Measurements from ENCODE around the gene COX7A2. TPM values are rescaled to one million over a fixed set of nuclear protein-coding genes. Genes with fewer than 3 reads are reported as not detected.

COX7A2 gene
- total RNA-seq, 1 donor from 2014 or later, result 342 TPM

DNA sequence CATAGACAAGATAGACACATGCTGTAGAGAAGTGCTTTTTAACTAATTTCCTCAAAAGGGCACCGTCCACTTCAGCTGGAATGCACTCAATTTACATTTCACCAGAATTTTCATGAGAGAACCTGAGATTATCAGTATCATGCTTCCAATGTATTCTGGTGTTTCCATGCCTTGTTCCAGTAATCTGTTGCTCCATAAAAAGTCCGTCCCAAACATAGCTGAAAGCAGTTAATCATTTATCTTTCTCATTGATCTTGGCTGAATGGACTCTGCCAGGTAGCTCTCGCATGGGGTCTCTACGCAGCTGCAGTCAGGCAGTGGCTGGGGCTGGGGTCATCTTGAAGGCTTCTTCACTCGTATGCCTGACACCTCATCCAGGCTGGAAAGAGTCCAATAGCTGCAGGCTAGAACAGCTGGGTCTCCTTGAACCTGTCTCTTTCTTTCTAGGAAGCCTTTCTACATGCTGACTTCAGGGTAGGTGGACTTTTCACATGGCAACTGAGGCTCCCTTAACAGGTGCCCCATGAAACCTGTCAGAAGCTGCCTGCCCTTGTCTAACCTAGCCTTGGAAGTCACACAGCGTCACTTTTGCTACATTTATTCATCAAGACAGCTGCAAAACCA lies 19.2 kb downstream of the COX7A2 start:
- DNase-seq (ENCODE audit: low read depth), result no peak
- H3K4me3 ChIP-seq (ENCODE audit: low read depth, low read length), result no peak overlapping the region
- TF ChIP-seq, protein P1, sequence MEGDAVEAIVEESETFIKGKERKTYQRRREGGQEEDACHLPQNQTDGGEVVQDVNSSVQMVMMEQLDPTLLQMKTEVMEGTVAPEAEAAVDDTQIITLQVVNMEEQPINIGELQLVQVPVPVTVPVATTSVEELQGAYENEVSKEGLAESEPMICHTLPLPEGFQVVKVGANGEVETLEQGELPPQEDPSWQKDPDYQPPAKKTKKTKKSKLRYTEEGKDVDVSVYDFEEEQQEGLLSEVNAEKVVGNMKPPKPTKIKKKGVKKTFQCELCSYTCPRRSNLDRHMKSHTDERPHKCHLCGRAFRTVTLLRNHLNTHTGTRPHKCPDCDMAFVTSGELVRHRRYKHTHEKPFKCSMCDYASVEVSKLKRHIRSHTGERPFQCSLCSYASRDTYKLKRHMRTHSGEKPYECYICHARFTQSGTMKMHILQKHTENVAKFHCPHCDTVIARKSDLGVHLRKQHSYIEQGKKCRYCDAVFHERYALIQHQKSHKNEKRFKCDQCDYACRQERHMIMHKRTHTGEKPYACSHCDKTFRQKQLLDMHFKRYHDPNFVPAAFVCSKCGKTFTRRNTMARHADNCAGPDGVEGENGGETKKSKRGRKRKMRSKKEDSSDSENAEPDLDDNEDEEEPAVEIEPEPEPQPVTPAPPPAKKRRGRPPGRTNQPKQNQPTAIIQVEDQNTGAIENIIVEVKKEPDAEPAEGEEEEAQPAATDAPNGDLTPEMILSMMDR (conservative IDR thresholded peaks at IDR 0.05; ENCODE audit: low read depth, low read length), result no peak

DNA sequence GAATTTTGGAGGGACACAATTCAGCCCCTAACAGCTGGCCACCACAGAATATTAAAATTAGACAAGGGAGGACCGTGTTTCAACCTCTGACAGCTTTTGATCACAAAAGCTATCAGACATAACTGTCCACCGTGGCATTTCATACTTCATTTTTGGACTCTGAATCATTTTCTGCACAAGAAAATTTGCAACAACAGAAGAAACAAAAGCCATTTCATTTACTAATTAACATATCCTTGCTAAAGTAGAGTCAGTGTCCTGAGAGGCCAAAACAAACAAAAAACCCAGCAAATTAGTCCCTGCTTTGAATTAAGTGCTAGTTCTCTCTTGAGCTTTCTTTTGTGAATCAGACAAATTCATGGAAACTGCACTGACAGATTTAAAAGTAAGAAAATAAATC lies 20.2 kb downstream of the COX7A2 start:
- no peak for DNase-seq (ENCODE audit: low read depth)
- H3K4me3 ChIP-seq (ENCODE audit: low read depth, low read length), result no peak overlapping the region

DNA sequence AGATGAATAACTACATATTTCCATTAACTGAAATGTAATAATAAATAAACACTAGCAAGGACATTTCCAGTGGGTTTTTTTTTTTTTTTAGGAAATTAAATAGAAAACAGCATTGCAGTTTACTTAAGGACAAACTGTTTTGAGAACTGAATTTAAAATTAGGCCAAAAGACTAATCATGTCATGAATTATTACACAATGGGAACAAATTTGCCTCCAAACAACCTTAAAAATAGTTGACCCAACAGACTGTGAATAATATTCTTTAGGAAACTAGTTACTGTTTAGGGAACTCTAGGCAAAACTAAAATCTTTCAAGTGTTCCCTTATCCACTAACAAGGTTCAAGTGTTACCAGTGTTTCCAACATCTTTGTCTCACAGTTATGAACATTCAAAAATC lies 21.3 kb downstream of the COX7A2 start:
- no peak for DNase-seq (ENCODE audit: low read depth)

More for the DNA sequence above, 20.2 kb downstream of the COX7A2 start:
- TF ChIP-seq, protein P1 (conservative IDR thresholded peaks at IDR 0.05; ENCODE audit: low read depth, low read length), result no peak

DNA sequence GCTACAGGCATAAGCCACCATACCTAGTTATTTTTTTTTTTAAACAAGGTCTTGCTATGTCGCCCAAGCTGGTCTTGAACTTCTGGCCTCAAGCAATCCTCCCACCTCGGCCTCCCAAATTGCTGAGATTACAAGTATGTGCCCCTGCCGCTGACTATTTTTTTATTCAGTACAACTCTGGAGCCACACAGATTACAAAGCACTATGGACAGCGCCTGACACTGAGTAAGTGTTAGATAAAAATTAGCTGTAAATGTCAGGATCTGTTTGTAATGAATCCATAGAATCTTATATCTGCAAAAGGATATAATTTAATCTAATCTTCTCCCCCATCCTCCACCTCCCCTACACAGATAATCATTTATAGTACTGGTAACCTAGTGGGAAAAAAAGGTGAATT lies 22.5 kb downstream of the COX7A2 start:
- H3K4me3 ChIP-seq (ENCODE audit: low read depth, low read length), result no peak overlapping the region
- TF ChIP-seq, protein P1 (conservative IDR thresholded peaks at IDR 0.05; ENCODE audit: low read depth, low read length), result no peak
- DNase-seq (ENCODE audit: low read depth), result no peak

More for the DNA sequence above, 21.3 kb downstream of the COX7A2 start:
- no peak overlapping the region for H3K4me3 ChIP-seq (ENCODE audit: low read depth, low read length)
- TF ChIP-seq, protein P1 (conservative IDR thresholded peaks at IDR 0.05; ENCODE audit: low read depth, low read length), result no peak

DNA sequence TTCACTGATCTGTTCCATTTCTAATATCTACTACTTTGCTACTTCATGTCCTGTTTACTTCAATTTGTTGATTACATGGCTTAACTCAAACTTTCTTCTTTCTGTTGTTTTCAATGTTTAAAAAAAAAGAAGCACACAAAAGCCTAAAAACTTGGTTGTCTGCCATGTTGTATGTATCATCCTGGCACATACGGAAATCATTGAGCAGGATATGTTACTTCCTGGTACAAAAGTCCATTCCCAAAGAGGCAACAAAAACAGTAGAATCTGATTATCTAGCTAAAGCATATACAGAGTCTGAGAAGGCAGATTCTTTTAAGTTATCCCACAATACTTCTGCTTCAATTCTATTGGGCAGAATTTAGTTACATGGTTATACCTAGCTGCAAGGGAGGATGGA lies 23.2 kb downstream of the COX7A2 start:
- TF ChIP-seq, protein P1 (conservative IDR thresholded peaks at IDR 0.05; ENCODE audit: low read depth, low read length), result no peak
- no peak overlapping the region for H3K4me3 ChIP-seq (ENCODE audit: low read depth, low read length)
- DNase-seq (ENCODE audit: low read depth), result no peak

DNA sequence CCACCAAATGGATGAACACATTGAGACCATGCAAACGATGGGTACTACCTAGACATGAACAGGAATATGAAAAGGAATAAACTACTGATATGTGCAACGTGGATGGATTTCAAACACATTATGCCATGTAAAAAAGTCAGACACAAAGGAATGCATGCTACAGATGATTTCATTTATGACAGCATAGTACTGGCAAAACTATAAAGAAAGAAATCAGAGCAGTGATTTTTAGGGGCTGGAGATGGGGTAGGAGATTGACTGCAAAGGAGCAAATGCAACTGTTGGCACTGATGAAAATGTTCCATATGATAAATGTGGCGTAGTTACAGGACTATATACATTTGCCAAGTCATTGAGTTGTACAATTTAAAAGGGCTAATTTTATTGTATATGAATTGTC lies 24.3 kb downstream of the COX7A2 start:
- DNase-seq (ENCODE audit: low read depth), result no peak
- no peak overlapping the region for H3K4me3 ChIP-seq (ENCODE audit: low read depth, low read length)
- TF ChIP-seq, protein P1 (conservative IDR thresholded peaks at IDR 0.05; ENCODE audit: low read depth, low read length), result no peak

DNA sequence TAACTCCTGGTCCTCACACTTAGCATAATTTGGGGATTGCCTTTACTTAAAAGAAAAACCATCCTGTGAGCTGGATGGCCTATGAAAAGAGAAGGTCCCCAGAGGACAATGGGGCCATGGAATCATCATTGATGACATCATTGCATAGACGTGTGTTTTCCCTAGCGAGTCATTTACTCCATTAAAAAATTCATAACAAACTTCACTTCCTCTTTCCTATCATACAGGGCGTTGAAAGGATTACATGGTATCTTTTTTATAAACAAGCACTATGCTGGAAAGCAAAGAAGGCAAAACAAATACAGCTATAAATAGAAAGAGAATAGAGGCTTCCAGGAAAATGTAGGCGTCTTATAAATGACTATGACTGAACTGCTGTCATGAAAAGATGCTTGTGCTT lies 26.4 kb downstream of the COX7A2 start:
- DNase-seq (ENCODE audit: low read depth), result no peak
- H3K4me3 ChIP-seq (ENCODE audit: low read depth, low read length), result no peak overlapping the region
- TF ChIP-seq, protein P1 (conservative IDR thresholded peaks at IDR 0.05; ENCODE audit: low read depth, low read length), result no peak
